ENCODE results near the gene RICTOR. TPM values are rescaled to one million over a fixed set of nuclear protein-coding genes. Genes with fewer than 3 reads are reported as not detected.

The RICTOR gene
- total and polyA plus RNA-seq, 2 donors (not counting 3 experiments of a cell fraction or from before 2014, with no cell fraction given), result 9.2 to 38.0 TPM

GRCh38 chr5:39014561-39014960, 59.6 kb downstream of the RICTOR start:
- Histone ChIP-seq H3K4me3 (replicated peaks in 1 of 3; ENCODE audit: insufficient read depth in 1 of 3, low read depth in 1 of 3, low read length in 3 of 3) (no peak overlapping the region), H3K9me1 (replicated peaks; ENCODE audit: control insufficient read depth, extremely low read depth, insufficient read depth, low read length) (no peaks in the 10 kb centered on the region), H3K36me3 (ENCODE audit: control insufficient read depth in 2 of 2, extremely low read depth in 1 of 2, insufficient read depth in 2 of 2, low read length in 2 of 2) (peaks cover 3 to 7% of the 10 kb centered on the region in 2 experiments), H3K4me2 (ENCODE audit: insufficient read depth, low read length) (no peak overlapping the region), H3K4me1 (ENCODE audit: control insufficient read depth, extremely low read depth, insufficient read depth, low read length) (no peaks in the 10 kb centered on the region), H2AFZ (ENCODE audit: low read depth, low read length) (no peak overlapping the region), H3K9ac (replicated peaks; ENCODE audit: extremely low read depth, insufficient read depth, low read length) (no peak overlapping the region), H3K9me3 (replicated peaks; ENCODE audit: control insufficient read depth, insufficient read depth, low read length) (peaks cover 2% of the 10 kb centered on the region), H3K79me2 (ENCODE audit: control insufficient read depth, insufficient read depth, low read length) (peaks cover 11% of the 10 kb centered on the region), H3K27me3 (ENCODE audit: control insufficient read depth in 2 of 2, insufficient read depth in 2 of 2, low read length in 2 of 2) (no peaks in the 10 kb centered on the region), H3K27ac (ENCODE audit: insufficient read depth, low read depth, low read length) (no peak overlapping the region), H4K20me1 (replicated peaks; ENCODE audit: control insufficient read depth, extremely low read depth, insufficient read depth, low read length) (no peaks in the 10 kb centered on the region)
- DNase-seq (ENCODE audit: low read depth, low spot score) (no peak), FAIRE-seq (no peak)
- ChIA-PET POLR2A (no interaction called here), CTCF (interaction anchor here (1.0 kb wide), 2 partner anchors 9 to 32 kb away, joined by 3 read pairs; no protein-coding TSS in a partner anchor)
- dilution Hi-C loops (cut with MboI; ENCODE audit: extremely low pct_ligation_motif_present, low sequenced_read_pairs), result no loop called here
- BruUV-seq (replicated peaks), result no TSS peak
- intact Hi-C loops (cut with micrococcal nuclease), result no loop called here
- TF ChIP-seq POLR2A (IDR thresholded peaks at IDR 0.05; ENCODE audit: low read depth, low read length) (no peak), FOS (IDR thresholded peaks at IDR 0.05; ENCODE audit: borderline replicate concordance, insufficient read depth, low read length) (no peak), POLR2AphosphoS5 (IDR thresholded peaks at IDR 0.05; ENCODE audit: insufficient read depth, low read depth, low read length) (no peak), CTCF (IDR thresholded peaks at IDR 0.05; ENCODE audit: extremely low read depth in 1 of 2, insufficient read depth in 1 of 2, low read depth in 1 of 2, low read length in 2 of 2) (no peak), JUN (IDR thresholded peaks at IDR 0.05; ENCODE audit: borderline replicate concordance, insufficient read depth, insufficient read length, low read depth) (no peak), EZH2 (IDR thresholded peaks at IDR 0.05; ENCODE audit: borderline replicate concordance, low read depth, low read length, severe bottlenecking) (no peak), GATA2 (IDR thresholded peaks at IDR 0.05; ENCODE audit: insufficient read depth, insufficient read length, low read depth, low read length) (no peak), MAX (IDR thresholded peaks at IDR 0.05; ENCODE audit: insufficient read depth, insufficient read length) (no peak), MYC (IDR thresholded peaks at IDR 0.05; ENCODE audit: low read depth, low read length) (no peak)
